Non-pigmented ciliary epithelial cell (primary cell): Measurements from ENCODE around the gene TANGO6.
A peak's percentile ranks its signal among the peaks of the same experiment; 100 is the strongest.
"Not testable (repeated sequence)": the region's sequence is repeated elsewhere in the genome, so short reads cannot be mapped to it uniquely, and the experiment has no call there.

Source experiments
- DNase-seq: peaks from one replicate; pipeline ENCODE4 v3.0.0-alpha.2; 2010; ENCODE audit warnings: low read depth

Gene TANGO6

DNA sequence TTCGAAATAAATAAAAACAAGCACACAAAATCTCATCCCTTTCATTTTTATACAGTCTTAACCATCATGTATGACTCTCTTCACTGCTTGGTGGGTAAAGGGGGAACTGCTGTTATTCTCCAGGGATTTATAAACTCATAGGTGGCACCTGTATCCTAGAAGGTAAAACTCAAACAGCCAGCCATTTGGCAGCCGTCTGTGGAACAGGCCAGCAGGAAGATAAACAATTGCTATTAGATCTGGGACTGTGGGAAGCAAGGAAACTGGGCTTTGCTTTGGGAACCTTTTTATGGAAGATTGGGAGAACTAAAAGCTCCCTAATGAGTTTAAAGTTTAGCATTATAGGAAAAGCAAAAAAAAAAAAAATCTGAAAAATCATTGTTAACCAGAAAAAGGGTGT, 126.0 kb downstream of the TANGO6 start:
- no peak for DNase-seq

DNA sequence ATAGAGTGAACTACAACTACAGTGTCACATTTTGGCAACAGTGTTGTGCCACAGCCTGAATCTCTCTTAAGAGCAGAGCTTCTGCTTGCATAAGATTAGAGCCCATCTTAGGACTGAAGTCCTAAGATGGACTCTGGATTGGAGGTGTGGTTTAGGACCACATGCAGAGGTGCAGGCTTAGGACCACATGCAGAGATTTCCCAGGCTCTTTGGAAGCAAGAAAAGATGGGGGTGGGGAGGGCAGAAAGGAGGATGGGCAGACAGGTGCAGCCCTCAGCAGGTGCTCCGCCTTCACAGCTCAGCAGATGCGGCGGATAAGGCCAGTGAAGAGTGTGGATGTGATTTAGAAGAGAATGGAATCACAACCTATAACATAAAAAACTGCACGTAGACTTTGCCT, 128.7 kb downstream of the TANGO6 start:
- DNase-seq, result no peak

DNA sequence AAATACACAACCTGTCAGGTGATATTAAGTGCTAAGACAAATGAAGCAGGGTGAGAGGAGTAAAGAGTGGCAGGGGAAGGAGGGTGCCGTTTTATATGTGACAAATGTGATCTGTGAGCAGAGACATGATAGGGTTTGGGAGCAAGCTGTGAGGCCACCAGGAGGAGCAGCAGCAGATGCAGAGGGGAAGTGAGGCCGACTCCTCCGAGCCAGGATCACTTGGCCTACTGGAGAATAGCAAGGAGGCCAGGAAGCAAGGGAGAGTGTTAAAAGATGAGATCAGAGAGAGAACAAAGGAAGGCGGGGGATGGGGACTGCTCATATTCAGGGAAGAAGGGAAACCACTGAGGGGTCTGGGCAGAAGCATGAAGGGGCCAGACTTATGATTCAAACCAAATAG, 129.4 kb downstream of the TANGO6 start:
- peak; percentile 35 for DNase-seq

DNA sequence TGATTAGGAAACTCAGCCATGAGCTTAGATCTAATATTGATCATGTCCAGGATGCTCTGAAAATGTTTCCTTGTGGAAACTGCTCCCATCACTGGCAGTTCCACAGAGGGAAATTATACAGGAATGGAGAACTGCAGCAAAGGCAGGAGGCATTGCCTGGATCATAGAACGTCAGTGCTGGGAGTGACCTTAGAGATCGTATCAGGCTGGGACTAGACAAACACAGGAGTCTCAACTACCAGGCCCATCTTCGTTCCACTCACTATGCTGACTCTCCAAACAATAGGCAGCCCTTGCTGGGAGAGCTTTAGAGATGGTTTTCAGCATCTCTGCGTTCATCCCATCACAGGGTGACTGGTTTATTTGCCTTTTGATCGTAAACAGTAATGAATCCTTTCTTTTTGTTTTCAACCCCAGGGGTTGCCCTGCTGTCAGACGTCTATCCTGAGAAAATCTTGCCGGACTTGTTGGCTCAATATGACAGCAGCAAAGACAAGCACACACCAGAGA, 130.3 kb downstream of the TANGO6 start:
- no peak for DNase-seq

DNA sequence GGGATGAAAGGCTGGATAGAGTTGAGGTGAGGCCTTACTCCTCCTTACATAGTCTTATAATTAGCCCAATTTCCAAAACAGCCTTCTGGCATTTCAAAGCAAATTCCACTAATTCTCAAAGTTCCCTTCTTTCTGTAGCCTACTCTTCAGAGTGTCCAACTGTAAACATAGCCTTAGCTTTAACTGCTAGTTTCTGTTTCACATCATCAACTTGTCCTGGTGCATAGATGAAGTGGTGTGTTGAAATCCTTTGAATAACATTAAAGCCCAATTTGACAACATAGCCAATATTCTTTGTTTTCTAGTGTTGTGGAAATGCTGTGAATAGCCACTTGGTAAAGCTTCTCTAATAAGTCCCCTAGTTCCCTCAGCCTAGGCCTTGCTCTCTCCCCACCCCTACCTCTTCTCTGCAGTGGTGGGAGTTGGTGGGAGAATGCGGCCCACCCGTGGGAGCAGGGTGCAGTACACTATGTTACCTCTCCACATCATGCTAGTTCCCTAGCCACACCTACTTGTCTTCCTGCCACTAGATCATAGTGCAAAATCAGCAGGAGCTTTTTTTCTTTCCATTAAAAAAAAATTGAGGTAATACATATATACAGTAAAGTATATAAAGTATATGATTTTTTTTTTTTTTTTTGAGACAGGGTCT, 135.1 kb downstream of the TANGO6 start:
- no peak for DNase-seq

DNA sequence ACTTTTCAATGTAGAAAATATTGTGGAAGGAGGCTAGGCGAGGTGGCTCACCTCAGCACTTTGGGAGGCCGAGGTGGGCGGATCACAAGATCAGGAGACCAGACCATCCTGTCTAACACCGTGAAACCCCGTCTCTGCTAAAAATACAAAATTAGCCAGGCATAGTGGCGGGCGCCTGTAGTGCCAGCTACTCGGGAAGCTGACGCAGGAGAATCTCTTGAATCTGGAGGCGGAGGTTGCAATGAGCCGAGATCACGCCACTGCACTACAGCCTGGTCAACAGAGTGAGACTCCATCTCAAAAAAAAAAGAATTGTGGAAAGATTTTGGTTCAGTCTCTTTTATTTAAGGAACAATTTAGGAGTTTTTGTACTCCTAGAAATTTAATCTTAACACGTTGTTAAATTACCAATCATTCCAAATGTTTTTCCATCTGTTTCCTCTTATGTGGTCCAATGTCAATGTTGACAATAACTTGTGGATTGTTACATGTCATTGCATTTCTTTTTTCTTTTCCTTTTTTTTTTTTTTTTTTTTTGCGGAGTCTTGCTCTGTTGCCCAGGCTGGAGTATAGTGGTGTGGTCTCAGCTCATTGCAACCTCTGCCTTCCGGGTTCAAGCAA, 137.5 kb downstream of the TANGO6 start:
- DNase-seq, result no peak

DNA sequence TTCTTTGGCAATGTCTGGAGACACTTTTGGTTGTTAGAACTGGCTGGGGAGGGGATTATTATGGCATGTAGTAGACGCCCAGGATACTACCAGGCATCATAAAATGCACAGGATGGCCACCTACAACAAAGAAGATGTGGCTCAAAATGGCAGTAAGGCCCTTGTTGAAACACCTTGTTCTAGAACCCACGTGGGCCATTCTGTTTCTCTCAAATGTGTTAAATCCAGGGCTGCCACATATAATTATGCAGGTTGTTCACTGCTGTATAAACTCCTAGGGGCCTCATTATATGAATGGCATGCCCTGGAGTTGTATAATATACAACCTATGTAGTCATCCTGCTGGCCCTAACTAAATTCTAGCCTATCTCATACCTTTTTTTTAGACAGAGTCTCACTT, 138.6 kb downstream of the TANGO6 start:
- no peak for DNase-seq

DNA sequence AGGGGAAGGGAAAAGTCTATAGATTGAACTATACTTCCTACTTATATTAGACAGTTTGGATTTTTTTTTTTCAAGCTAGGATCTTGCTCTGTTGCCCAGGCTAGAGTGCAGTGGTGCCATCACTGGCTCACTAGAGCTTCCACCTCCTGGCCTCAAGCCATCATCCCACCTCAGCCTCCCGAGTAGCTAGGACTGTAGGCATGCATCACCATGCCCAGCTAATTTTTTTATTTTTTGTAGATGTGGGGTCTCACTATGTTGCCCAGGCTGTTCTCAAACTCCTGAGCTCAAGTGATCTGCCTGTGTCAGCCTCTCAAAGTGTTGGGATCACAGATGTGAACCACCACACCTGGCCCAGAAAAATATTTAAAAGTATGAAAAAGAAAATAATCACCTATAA, 141.1 kb downstream of the TANGO6 start:
- DNase-seq, result no peak

DNA sequence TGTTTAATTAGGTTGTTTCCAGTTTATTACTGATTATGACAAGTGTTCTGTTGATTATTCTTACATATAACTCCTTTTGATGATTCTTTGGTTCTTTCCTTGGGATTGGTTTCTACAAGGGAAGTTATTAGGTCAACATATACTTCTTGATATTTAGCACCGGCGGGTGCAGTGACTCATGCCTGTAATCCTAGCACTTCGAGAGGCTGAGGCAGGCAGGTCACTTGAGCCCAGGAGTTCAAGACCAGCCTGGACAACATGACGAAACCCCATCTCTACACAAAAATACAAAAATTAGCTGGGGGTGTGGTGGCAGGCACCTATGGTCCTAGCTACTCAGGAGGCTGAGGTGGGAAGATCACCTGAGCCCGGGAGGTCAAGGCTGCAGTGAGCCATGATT, 141.9 kb downstream of the TANGO6 start:
- DNase-seq, result no peak

DNA sequence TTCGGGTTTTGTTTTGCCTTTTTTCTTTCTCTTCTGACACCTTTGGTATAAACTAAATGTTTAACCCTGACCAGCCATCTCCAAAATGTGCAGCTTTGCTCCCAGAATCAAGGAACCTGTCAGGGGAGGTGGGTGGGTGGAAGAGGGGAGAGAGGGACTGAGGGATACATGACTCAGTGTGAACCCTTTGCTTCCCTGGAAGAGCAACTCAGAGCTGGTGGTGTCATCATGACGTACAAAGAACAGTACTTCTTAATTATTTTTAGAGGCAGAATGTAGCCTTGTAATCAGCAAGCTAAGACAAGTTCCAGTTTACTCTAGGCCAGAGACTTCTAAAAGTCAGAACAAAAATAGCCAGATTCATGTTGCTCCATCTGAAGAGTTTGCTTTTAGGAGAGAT, 142.5 kb downstream of the TANGO6 start:
- DNase-seq, result peak; percentile 61

DNA sequence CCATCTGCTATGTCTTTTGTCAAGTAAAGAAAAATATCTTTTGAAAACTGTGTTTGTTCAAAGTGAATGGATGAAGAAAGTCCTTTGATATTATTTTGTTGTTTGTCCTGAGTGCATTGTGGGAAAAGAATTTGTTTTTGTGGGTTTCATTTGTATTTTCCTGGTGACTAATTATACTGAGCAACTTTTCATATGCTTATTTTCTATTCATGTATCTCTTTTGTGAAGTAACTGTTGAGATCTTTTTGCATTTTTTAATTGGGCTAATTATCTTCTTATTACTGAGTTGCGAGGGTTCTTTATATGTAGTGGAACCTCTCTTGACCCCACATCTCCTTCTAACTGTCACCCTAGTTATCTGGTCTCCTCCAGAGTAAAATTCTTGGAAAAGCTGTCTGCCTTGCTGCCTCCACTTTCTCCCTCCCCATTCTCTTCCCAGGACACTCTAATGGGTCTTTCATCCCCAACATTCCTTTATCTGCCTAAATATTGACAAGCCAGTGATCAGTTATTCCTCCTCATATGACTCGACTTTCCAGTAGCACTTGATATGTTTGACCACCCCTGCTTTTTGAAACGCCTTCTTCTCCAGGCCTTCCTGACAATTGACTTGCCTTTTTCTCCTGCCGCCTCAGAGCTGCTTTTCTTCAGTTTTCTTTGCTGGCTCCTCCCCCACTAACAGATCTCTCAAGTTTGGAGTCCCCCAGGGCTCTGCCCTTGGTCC, 144.6 kb downstream of the TANGO6 start:
- no peak for DNase-seq

DNA sequence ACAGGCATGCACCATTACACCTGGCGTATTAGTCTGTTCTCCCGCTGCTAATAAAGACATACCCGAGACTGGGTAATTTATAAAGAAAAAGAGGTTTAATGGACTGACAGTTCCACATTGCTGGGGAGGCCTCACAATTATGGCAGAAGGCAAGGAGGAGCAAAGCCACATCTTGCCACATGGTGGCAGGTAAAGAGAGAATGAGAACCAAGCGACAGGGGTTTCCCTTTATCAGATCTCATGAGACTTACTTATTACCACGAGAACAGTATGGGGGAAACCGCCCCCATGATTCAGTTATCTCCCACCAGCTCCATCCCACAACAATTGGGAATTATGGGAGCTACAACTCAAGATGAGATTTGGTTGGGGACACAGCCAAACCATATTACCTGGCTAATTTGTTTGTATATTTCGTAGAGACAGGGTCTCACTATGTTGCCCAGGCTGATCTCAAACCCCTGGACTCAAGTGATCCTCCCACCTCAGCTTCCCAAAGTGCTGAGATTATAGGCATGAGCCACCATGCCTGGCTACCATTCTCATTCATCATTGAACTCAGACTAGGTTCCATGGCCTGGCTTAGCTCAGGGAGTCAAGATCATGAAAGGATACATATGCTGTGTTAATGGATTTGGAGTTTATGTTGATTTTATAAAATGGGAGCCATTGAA, 147.0 kb downstream of the TANGO6 start:
- not testable (repeated sequence) for DNase-seq

DNA sequence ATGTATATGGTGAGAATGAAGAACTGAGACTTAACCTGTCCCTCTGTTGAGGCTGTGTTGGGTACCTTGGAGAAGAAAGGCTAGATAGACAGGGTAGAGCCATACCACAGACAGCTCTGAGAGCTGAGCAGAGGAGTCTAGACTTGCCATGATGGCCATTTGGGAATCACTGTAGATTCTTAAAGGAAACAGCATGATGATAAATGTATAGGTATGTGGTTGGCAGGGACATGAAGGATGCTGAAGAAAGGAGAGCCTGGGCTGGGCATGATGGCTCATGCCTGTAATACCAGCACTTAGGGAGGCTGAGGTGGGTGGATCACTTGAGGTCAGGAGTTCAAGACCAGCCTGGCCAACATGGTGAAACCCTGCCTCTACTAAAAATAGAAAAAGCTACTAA, 147.7 kb downstream of the TANGO6 start:
- DNase-seq, result no peak

DNA sequence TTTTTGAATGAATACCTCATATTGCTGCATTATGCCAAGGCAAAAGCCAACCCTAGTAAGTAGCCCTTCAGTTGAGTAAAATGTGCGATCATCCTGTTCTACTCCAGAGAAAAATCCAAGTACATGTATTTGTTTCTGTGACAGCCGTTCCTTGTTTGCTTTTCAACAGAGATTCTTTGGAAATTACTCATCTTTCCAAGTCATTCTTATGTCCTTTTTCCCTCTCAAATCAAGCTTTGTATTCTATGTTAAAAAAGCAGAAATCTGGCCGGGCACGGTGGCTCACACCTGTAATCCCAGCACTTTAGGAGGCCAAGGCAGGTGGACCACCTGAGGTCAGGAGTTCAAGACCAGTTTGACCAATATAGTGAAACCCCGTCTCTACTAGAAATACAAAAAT, 149.2 kb downstream of the TANGO6 start:
- DNase-seq, result peak; percentile 48

DNA sequence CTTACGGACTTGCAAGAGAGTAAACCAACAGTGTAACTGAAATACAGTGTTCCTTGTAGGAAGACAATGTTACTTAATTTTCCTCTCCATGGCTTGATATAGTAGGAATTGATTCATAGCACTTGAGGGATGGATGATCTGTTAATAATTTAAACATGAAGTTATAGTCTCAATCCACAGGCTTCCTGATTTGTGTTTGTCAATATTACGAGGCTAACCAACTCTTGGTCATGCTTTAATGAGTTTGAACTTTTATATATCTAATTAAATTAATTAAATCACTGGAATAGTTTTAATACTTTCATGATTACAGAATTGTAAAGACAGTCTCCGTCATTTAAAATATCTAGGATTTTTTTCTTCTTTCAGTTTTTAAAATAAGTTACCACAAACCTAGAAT, 150.1 kb downstream of the TANGO6 start:
- no peak for DNase-seq

DNA sequence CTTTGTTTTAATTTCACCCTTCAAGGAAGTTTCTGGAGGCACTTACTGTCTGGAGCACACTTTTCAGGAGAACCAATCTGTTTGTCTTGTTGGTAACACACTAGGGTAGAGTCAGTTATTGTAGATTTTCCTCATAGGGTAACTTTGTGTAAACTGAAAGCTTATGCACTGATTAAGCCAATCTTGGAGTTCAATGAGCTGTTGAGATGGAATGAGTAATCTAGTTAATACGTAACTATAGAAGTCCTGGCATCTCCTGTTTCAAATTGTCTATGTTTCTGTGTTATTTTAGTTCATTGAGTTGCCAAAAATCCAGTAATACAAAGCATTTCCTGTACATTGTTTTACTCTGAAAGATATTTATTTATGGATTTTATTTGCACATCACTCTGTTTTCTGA, 150.6 kb downstream of the TANGO6 start:
- DNase-seq, result peak; percentile 88

DNA sequence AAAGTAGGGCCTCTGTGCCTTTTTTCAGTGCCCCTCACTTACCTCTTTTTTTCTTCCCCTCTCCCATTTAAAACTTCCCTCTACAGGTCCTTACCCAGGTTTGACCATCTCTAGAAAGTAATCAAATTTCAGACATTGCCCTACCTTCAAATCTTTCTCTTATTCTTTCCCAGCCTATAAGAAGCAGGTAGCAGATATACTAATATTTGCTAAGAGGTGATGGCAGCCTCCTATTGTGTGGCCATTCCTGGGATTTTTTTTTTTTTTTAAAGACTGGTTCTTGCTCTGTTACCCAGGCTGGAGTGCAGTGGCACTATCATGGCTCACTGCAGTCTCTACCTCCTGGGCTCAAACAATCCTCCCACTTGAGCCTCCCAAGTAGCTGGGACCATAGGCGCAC, 151.0 kb downstream of the TANGO6 start:
- no peak for DNase-seq

DNA sequence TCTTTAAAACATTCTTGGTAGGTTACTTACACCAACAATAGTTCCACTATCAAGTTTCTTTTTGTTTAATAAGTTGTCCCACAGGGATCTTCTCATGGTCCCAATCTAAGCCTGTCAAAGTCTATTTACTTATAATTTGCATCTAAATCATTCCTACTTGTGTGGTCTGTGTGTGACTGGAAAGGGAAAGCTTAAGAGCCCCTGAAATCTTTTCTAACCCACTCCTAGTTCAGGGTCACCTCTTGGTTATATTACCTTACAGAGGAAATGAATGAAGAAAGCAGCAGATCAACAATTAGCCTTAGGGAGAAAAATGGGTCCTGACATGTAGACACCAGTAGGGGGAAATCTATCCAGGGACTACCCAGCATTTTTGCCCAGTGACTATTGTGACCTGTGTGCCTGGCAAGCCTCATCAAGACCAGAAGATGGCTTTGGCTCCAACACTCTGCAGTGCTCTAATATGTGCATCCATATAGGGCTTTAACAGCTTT, 151.7 kb downstream of the TANGO6 start:
- DNase-seq, result no peak

DNA sequence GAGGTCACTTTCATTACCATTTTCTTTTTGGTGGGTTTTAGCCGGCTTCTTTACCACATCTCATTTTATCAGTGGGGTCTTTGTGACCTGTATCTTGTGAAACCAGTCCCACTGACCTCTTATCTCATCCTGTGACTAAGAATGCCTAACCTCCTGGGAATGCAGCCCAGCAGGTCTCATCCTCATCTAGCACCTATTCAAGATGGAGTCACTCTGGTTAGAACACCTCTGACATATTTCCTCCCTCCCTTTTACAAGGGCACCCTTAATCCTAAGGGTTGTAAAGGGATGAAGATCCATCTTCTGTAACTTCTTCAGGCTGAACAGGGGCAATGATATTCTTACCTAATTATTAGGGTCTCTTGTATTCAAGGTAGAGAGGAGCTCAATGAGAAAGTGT, 154.2 kb downstream of the TANGO6 start:
- no peak for DNase-seq

DNA sequence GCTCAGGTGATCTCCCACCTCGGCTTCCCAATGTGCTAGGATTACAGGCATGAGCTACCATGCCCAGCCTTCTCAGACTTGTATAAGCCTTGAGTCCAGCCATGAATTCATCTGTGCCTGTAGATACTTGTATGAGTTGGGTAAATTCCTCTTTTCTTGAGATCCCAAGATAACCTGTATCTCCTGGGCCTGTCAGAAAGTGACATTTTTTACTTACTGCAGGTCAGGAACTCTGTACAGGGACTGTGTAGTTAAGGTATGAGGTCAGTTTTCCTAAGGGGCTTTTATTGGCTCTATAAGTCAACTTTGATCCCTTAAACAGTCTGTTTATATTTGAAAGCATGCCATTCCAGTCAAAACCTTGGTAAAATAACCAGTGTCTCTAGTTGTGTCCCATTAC, 155.8 kb downstream of the TANGO6 start:
- DNase-seq, result no peak

DNA sequence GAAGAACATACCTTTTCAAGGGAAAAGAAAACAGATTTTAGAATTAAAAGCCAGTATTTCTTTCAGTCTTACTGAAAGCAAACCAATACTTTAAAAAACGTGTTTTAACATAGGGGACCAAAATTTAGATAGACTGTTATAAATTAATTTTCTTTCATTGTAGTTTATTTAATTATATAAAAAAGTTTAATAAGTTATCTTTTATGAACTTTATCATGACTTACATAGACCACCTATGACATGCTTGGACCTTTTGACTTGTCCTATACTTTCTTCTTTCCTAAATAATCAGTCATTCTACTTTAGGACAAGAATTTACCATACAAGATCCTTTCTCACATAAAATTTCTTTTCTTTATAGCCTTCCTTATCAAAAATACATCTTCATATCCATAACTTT, 160.2 kb downstream of the TANGO6 start:
- no peak for DNase-seq

DNA sequence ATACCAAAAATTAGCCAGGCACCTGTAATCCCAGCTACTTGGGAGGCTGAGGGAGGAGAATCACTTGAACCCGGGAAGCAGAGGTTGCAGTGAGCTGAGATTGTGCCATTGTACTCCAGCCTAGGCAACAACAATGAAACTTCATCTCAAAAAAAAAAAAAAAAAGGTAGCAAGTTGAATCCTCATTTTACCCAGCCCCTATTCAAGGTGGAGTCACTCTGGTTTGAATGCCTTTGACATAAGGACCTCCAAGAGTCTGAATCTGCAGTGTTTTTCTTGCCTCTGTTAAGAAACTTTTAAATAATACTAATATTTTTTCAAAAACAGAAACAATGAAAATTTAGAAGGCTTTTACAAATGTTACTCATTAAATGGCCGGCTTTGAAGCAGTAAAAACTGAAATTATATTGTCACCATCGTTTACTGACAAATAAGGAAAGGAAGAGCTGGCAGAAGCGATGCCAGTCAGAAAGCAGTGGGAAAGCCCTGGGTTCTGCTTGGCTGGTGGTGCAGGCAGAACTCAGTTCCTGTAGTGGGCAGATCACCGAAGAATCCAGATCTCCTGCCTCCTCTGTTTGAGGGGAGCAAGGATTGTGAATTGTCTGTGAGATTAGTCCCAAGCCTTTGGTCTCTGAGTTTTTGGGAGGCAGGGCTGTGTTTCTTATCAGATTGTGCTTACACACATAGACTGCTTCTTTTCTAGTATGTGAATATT, 162.5 kb downstream of the TANGO6 start:
- DNase-seq, result no peak
